Mesodermal cell (in vitro differentiated cells): ENCODE results near the gene POLE. TPM values are rescaled to one million over a fixed set of nuclear protein-coding genes. Genes with fewer than 3 reads are reported as not detected.

Experiments used
- H3K27ac ChIP-seq: 2 replicates; pipeline ENCODE4 v1.7.0; 2013; ENCODE audit warnings: mild to moderate bottlenecking, low read depth, low read length, moderate library complexity; ENCODE audit not compliant: severe bottlenecking
- H3K36me3 ChIP-seq: 2 replicates; pipeline ENCODE4 v1.7.1; 2013; ENCODE audit warnings: mild to moderate bottlenecking, low read length, moderate library complexity; ENCODE audit not compliant: control insufficient read depth, insufficient read depth
- H3K4me1 ChIP-seq: one replicate; pipeline ENCODE4 v1.7.1; 2013; ENCODE audit warnings: mild to moderate bottlenecking, low read length; ENCODE audit not compliant: insufficient read depth, control insufficient read depth, poor library complexity, severe bottlenecking
- H3K4me3 ChIP-seq: 2 replicates; pipeline ENCODE4 v1.7.0; 2013; ENCODE audit warnings: low read length, control low read depth, mild to moderate bottlenecking; ENCODE audit not compliant: insufficient read depth, poor library complexity, severe bottlenecking; ENCODE audit errors: extremely low read depth
- H3K9me3 ChIP-seq: 2 replicates; pipeline ENCODE4 v1.7.1; 2013; ENCODE audit warnings: mild to moderate bottlenecking, low read length, moderate library complexity; ENCODE audit not compliant: control insufficient read depth
- WGBS, 2 experiments: methylation state at CpG; one replicate each; pipeline ENCODE4 v1.1.5; 2013; ENCODE audit warnings: missing lambda C conversion rate in 2 of 2; ENCODE audit not compliant: insufficient coverage in 2 of 2; 5-methylcytosine and 5-hydroxymethylcytosine counted together
- polyA plus RNA-seq, 2 experiments: library from polyadenylated mRNA; stranded (reverse); fragments of 50-300 nt; gene quantifications; one replicate each; pipeline ENCODE4 v1.2.3, GENCODE V29; 2013

Gene POLE
- polyA plus RNA-seq (2013, experiment 1 of 2): 46.3 TPM
- 38.4 TPM for polyA plus RNA-seq (2013, experiment 2 of 2)

GRCh38 chr12:132687211-132688164 lies at the start of gene POLE, which contains the start of gene PXMP2:
Gene POLE (minus strand): TSS chr12:132687342. CDS start chr12:132687315, 27 bp downstream.
Gene PXMP2 (plus strand): TSS chr12:132687587. CDS start chr12:132687671, 84 bp downstream.
- Histone ChIP-seq H3K4me3 (peak within 1 kb of the TSS; percentile 58), H3K36me3 (peaks cover 26% of the 10 kb centered on the region), H3K27ac (peak within 1 kb of the TSS; percentile 72), H3K4me1 (peaks cover 6% of the 10 kb centered on the region), H3K9me3 (no peaks in the 10 kb centered on the region)
- WGBS, 2 experiments: 0% methylated on average over 61 to 116 of the region's 134 CpGs

- Histone ChIP-seq H3K9me3 (no peaks in the 10 kb centered on the region), H3K27ac (no peak overlapping the region), H3K4me3 (no peak overlapping the region), H3K36me3 (peaks cover 95% of the 10 kb centered on the region), H3K4me1 (no peaks in the 10 kb centered on the region)
- 92 to 94% methylated on average over 14 to 15 of the region's 15 CpGs for WGBS, 2 experiments
These were observed 49.8 kb upstream of the POLE start for GRCh38 chr12:132736913-132737312.

- Histone ChIP-seq H3K27ac (no peak overlapping the region), H3K36me3 (peaks cover 95% of the 10 kb centered on the region), H3K4me1 (no peaks in the 10 kb centered on the region), H3K4me3 (no peak overlapping the region), H3K9me3 (no peaks in the 10 kb centered on the region)
- 97 to 98% methylated on average over 11 to 12 of the region's 12 CpGs for WGBS, 2 experiments
These were observed 49.2 kb upstream of the POLE start for GRCh38 chr12:132736378-132736777.

- Histone ChIP-seq H3K4me3 (no peak overlapping the region), H3K27ac (no peak overlapping the region), H3K9me3 (no peaks in the 10 kb centered on the region), H3K4me1 (no peaks in the 10 kb centered on the region), H3K36me3 (peaks cover 95% of the 10 kb centered on the region)
- WGBS, 2 experiments: 96 to 99% methylated on average over 19 to 20 of the region's 20 CpGs
These were observed 48.4 kb upstream of the POLE start for GRCh38 chr12:132735496-132735895.

GRCh38 chr12:132734206-132734605 lies 47.1 kb upstream of the POLE start:
- Histone ChIP-seq H3K9me3 (no peaks in the 10 kb centered on the region), H3K36me3 (peaks cover 92% of the 10 kb centered on the region), H3K4me1 (no peaks in the 10 kb centered on the region), H3K4me3 (no peak overlapping the region), H3K27ac (peak overlapping the region; percentile 36)
- 86 to 88% methylated on average over 9 to 10 of the region's 10 CpGs for WGBS, 2 experiments

- Histone ChIP-seq H3K36me3 (peaks cover 91% of the 10 kb centered on the region), H3K4me3 (no peak overlapping the region), H3K4me1 (no peaks in the 10 kb centered on the region), H3K27ac (no peak overlapping the region), H3K9me3 (no peaks in the 10 kb centered on the region)
- WGBS, 2 experiments: 89 to 97% methylated on average over 14 to 16 of the region's 17 CpGs
These were observed 44.4 kb upstream of the POLE start for GRCh38 chr12:132731574-132731973.

- H3K9me3 ChIP-seq: no peaks in the 10 kb centered on the region
- WGBS, 2 experiments: 96 to 99% methylated on average over 7 to 10 of the region's 11 CpGs
- no peak overlapping the region for H3K4me3 ChIP-seq
- peaks cover 91% of the 10 kb centered on the region for H3K36me3 ChIP-seq
- H3K4me1 ChIP-seq: no peaks in the 10 kb centered on the region
- no peak overlapping the region for H3K27ac ChIP-seq
These were observed 43.2 kb upstream of the POLE start for GRCh38 chr12:132730353-132730752.

GRCh38 chr12:132729541-132730320 lies 42.6 kb upstream of the POLE start:
- Histone ChIP-seq H3K27ac (no peak overlapping the region), H3K4me1 (no peaks in the 10 kb centered on the region), H3K9me3 (no peaks in the 10 kb centered on the region), H3K36me3 (peaks cover 91% of the 10 kb centered on the region), H3K4me3 (no peak overlapping the region)
- 91 to 97% methylated on average over 20 to 24 of the region's 24 CpGs for WGBS, 2 experiments

GRCh38 chr12:132728502-132728901 lies 41.4 kb upstream of the POLE start:
- H3K36me3 ChIP-seq: peaks cover 91% of the 10 kb centered on the region

GRCh38 chr12:132727091-132727794 lies 40.1 kb upstream of the POLE start:
- Histone ChIP-seq H3K4me3 (no peak overlapping the region), H3K9me3 (no peaks in the 10 kb centered on the region), H3K27ac (no peak overlapping the region), H3K4me1 (no peaks in the 10 kb centered on the region), H3K36me3 (peaks cover 93% of the 10 kb centered on the region)
- 94 to 96% methylated on average over 36 of the region's 37 CpGs for WGBS, 2 experiments

More at GRCh38 chr12:132728502-132728901, 41.4 kb upstream of the POLE start:
- no peak overlapping the region for H3K4me3 ChIP-seq
- no peaks in the 10 kb centered on the region for H3K9me3 ChIP-seq
- 95 to 97% methylated on average over 6 to 7 of the region's 7 CpGs for WGBS, 2 experiments
- no peak overlapping the region for H3K27ac ChIP-seq
- H3K4me1 ChIP-seq: no peaks in the 10 kb centered on the region
